ENCODE measurements around the gene DST. TPM values are rescaled to one million over a fixed set of nuclear protein-coding genes. Genes with fewer than 3 reads are reported as not detected.

Gene DST
- polyA plus RNA-seq, 1 of the 3 experiments (the other 2 are of a cell fraction): 64.3 TPM

DNA sequence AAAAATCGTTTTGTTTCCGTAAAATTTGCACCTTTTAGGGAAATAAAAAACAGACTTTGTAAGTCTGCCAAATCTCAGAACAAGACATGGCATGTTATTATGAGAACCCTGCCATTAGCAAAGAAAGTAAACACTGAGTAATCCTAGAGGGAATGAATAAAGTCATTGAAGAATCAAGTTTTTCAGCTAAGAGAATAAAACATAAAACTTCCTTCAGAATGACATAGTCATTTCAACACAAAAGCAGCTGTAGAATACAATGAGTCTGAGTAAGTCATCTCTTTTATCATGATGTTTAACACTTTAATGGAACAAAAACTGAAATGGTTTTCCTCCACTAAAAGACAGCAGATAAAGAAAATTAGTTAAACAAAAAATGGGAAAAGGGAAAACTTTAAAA is 10.3 kb upstream of the DST start (continued):
- TF ChIP-seq, protein P1, sequence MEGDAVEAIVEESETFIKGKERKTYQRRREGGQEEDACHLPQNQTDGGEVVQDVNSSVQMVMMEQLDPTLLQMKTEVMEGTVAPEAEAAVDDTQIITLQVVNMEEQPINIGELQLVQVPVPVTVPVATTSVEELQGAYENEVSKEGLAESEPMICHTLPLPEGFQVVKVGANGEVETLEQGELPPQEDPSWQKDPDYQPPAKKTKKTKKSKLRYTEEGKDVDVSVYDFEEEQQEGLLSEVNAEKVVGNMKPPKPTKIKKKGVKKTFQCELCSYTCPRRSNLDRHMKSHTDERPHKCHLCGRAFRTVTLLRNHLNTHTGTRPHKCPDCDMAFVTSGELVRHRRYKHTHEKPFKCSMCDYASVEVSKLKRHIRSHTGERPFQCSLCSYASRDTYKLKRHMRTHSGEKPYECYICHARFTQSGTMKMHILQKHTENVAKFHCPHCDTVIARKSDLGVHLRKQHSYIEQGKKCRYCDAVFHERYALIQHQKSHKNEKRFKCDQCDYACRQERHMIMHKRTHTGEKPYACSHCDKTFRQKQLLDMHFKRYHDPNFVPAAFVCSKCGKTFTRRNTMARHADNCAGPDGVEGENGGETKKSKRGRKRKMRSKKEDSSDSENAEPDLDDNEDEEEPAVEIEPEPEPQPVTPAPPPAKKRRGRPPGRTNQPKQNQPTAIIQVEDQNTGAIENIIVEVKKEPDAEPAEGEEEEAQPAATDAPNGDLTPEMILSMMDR (IDR thresholded peaks at IDR 0.05): no peak
- TF ChIP-seq, protein P2, sequence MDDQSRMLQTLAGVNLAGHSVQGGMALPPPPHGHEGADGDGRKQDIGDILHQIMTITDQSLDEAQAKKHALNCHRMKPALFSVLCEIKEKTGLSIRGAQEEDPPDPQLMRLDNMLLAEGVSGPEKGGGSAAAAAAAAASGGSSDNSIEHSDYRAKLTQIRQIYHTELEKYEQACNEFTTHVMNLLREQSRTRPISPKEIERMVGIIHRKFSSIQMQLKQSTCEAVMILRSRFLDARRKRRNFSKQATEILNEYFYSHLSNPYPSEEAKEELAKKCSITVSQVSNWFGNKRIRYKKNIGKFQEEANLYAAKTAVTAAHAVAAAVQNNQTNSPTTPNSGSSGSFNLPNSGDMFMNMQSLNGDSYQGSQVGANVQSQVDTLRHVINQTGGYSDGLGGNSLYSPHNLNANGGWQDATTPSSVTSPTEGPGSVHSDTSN (IDR thresholded peaks at IDR 0.05): peak; percentile 76
- TF ChIP-seq TEAD4 (IDR thresholded peaks at IDR 0.05; ENCODE audit: borderline replicate concordance, insufficient read depth) (peak; percentile 38; the same call in 1 of the 2 replicates), RAD21 (IDR thresholded peaks at IDR 0.05; ENCODE audit: low read length) (no peak), FOXJ3 (CRISPR knock-in tag; IDR thresholded peaks at IDR 0.05) (no peak), SMC3 (IDR thresholded peaks at IDR 0.05; ENCODE audit: low read depth, low read length) (no peak), RXRA (IDR thresholded peaks at IDR 0.05; ENCODE audit: borderline replicate concordance, low read depth) (no peak), EP300 (IDR thresholded peaks at IDR 0.05; ENCODE audit: borderline replicate concordance in 1 of 2, low read depth in 1 of 2, low read length in 1 of 2) (peak in 1 of 2 experiments; percentile 73; a peak in 2 of 4 replicates)

DNA sequence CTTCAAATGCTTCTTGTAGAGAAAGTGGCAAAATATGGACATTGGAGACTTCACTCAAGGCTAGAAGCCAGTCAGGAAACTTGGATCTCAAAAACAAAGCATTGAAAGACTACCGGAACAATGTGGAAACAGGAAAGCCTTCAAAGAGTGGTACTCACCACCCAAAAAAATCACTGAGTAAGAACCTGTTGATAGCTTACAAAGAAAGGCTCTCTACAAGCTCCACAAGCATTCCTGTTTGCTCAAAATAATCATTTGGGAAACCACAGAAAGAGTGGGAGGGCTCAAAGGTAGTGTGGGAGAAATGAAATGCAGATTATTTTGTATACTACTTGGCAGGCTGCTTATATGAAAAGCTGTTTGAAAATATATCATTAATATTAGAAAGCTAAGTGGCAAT is 9.5 kb upstream of the DST start:
- WGBS (ENCODE audit: low lambda C conversion rate): 89% methylated on average over 1 of the region's 1 CpG
- TF ChIP-seq NFIC (IDR thresholded peaks at IDR 0.05; ENCODE audit: borderline replicate concordance): 0 out of 2 replicates have a peak, but pooled peaks have one; percentile 15
- TF ChIP-seq EP300 (IDR thresholded peaks at IDR 0.05; ENCODE audit: borderline replicate concordance in 1 of 2, low read depth in 1 of 2, low read length in 1 of 2): no peak
- no peak for TF ChIP-seq FOXM1 (IDR thresholded peaks at IDR 0.05; ENCODE audit: low read depth)
- no peak for TF ChIP-seq POLR2AphosphoS5 (IDR thresholded peaks at IDR 0.05; ENCODE audit: low read depth, low read length)
- no peak for TF ChIP-seq RAD21 (IDR thresholded peaks at IDR 0.05; ENCODE audit: low read length)
- no peak for TF ChIP-seq EZH2phosphoT487 (IDR thresholded peaks at IDR 0.05; ENCODE audit: borderline replicate concordance, low read depth)
- Histone ChIP-seq H3K4me1 (ENCODE audit: control insufficient read depth in 1 of 2, insufficient read depth in 2 of 2, low read depth in 1 of 2, low read length in 1 of 2) (peaks cover 2 to 43% of the 10 kb centered on the region in 2 experiments; a peak in 3 of 4 replicates), H3K9me3 (no peaks in the 10 kb centered on the region), H3K9me2 (no peaks in the 10 kb centered on the region), H3K4me3 (ENCODE audit: low read depth in 2 of 2, low read length in 1 of 2) (no peak overlapping the region; a peak in 1 of 4 replicates), H3K36me3 (replicated peaks in 1 of 2; ENCODE audit: control insufficient read depth in 1 of 2, insufficient read depth in 2 of 2, low read length in 1 of 2) (peaks cover 18 to 44% of the 10 kb centered on the region in 2 experiments), H3K79me2 (ENCODE audit: insufficient read depth) (peaks cover 61% of the 10 kb centered on the region), H3F3A (replicated peaks; ENCODE audit: insufficient read depth) (peaks cover 27% of the 10 kb centered on the region), H3K4me2 (peak overlapping the region; percentile 37; the same call in 1 of the 2 replicates), H4K20me1 (ENCODE audit: insufficient read depth) (no peaks in the 10 kb centered on the region; the same call in 1 of the 2 replicates), H3K27me3 (ENCODE audit: insufficient read depth) (no peaks in the 10 kb centered on the region), H3K27ac (ENCODE audit: low read depth in 2 of 2, low read length in 1 of 2) (peak overlapping the region; percentile 76 to 87), H2AFZ (ENCODE audit: low read depth) (no peak overlapping the region), H3K9ac (peak overlapping the region; percentile 25; the same call in 1 of the 2 replicates)
- CTCF ChIA-PET: interaction anchor here (4.5 kb wide), 1 partner anchor 199 kb away, joined by 19 read pairs; no protein-coding TSS in a partner anchor
- POLR2A ChIA-PET: no interaction called here
- no peak for DNase-seq

Measured in SK-N-SH (cell line).